Measurements from ENCODE around the gene ARFIP1.

The ARFIP1 gene

GRCh38 chr4:152785639-152786615 is 6.2 kb downstream of the ARFIP1 start:
- TF ChIP-seq CTCF (IDR thresholded peaks at IDR 0.05; ENCODE audit: low read length, missing control alignments), result no peak
- no peak for DNase-seq (ENCODE audit: low read depth)
- no peak overlapping the region for H3K4me3 ChIP-seq (replicated peaks; ENCODE audit: low read depth, low read length)

GRCh38 chr4:152786627-152787026 is 6.9 kb downstream of the ARFIP1 start:
- DNase-seq (ENCODE audit: low read depth), result no peak
- H3K4me3 ChIP-seq (replicated peaks; ENCODE audit: low read depth, low read length), result no peak overlapping the region
- TF ChIP-seq CTCF (IDR thresholded peaks at IDR 0.05; ENCODE audit: low read length, missing control alignments), result no peak

- TF ChIP-seq CTCF (IDR thresholded peaks at IDR 0.05; ENCODE audit: low read length, missing control alignments), result no peak
- H3K4me3 ChIP-seq (replicated peaks; ENCODE audit: low read depth, low read length), result no peak overlapping the region
- DNase-seq (ENCODE audit: low read depth), result no peak
Measured at GRCh38 chr4:152795891-152796290, 16.1 kb downstream of the ARFIP1 start.

- DNase-seq (ENCODE audit: low read depth), result no peak
- no peak overlapping the region for H3K4me3 ChIP-seq (replicated peaks; ENCODE audit: low read depth, low read length)
- TF ChIP-seq CTCF (IDR thresholded peaks at IDR 0.05; ENCODE audit: low read length, missing control alignments), result no peak
Measured at GRCh38 chr4:152803541-152803940, 23.8 kb downstream of the ARFIP1 start.

GRCh38 chr4:152805071-152805650 is 25.4 kb downstream of the ARFIP1 start:
- no peak for DNase-seq (ENCODE audit: low read depth)
- no peak for TF ChIP-seq CTCF (IDR thresholded peaks at IDR 0.05; ENCODE audit: low read length, missing control alignments)

GRCh38 chr4:152805818-152806217 is 26.1 kb downstream of the ARFIP1 start:
- DNase-seq (ENCODE audit: low read depth), result no peak
- no peak overlapping the region for H3K4me3 ChIP-seq (replicated peaks; ENCODE audit: low read depth, low read length)
- no peak for TF ChIP-seq CTCF (IDR thresholded peaks at IDR 0.05; ENCODE audit: low read length, missing control alignments)

More at GRCh38 chr4:152805071-152805650, 25.4 kb downstream of the ARFIP1 start:
- no peak overlapping the region for H3K4me3 ChIP-seq (replicated peaks; ENCODE audit: low read depth, low read length)
